AG04449 (cell line): Measurements from ENCODE around the gene CEACAM1.

Experiments
- CTCF ChIA-PET: fragments of 350-600 bp; formaldehyde crosslinking; extraction: SDS; loops from one replicate; lab custom pipeline; 2021; ENCODE audit warnings: antibody characterized with exemption; lab: Yijun Ruan, JAX
- POLR2A ChIA-PET: fragments of 400-600, 350-600 bp; formaldehyde crosslinking; extraction: SDS; loops from one replicate; lab custom pipeline; 2020; ENCODE audit warnings: antibody characterized with exemption, inconsistent platforms; lab: Yijun Ruan, JAX
- DNase-seq: peaks from one replicate; pipeline ENCODE4 v3.0.0-alpha.2; 2010; ENCODE audit warnings: low read depth, low spot score
- H3K4me3 ChIP-seq: 2 replicates; pipeline ENCODE4 v1.5.1; 2011; ENCODE audit warnings: low read depth, mild to moderate bottlenecking, control low read depth, low read length
- CTCF ChIP-seq: IDR thresholded peaks from one replicate; pipeline ENCODE4 v1.5.1; 2011; ENCODE audit warnings: mild to moderate bottlenecking, moderate library complexity, low read length, control low read depth, inconsistent platforms; ENCODE audit not compliant: insufficient read depth; ENCODE audit errors: missing control alignments

The CEACAM1 gene

GRCh38 chr19:42477117-42477516 lies 51.2 kb downstream of the CEACAM1 start:
- POLR2A ChIA-PET, result no interaction called here
- no peak overlapping the region for H3K4me3 ChIP-seq
- DNase-seq, result no peak
- CTCF ChIA-PET, result no interaction called here
- no peak for TF ChIP-seq CTCF

- no peak overlapping the region for H3K4me3 ChIP-seq
- POLR2A ChIA-PET, result no interaction called here
- no peak for TF ChIP-seq CTCF
- CTCF ChIA-PET, result interaction anchor here (1.0 to 3.3 kb wide), 5 partner anchors 9 to 91 kb away, joined by 3 to 15 read pairs (median 5); no protein-coding TSS in a partner anchor
- DNase-seq, result no peak
Observed at GRCh38 chr19:42475366-42475765, 52.9 kb downstream of the CEACAM1 start.

GRCh38 chr19:42474743-42475142 lies 53.5 kb downstream of the CEACAM1 start:
- POLR2A ChIA-PET, result no interaction called here
- CTCF ChIA-PET, result interaction anchor here (1.0 to 3.3 kb wide), 7 partner anchors 8 to 92 kb away, joined by 3 to 15 read pairs (median 5); no protein-coding TSS in a partner anchor
- no peak for DNase-seq
- TF ChIP-seq CTCF, result no peak
- no peak overlapping the region for H3K4me3 ChIP-seq

- CTCF ChIA-PET, result interaction anchor here (0.8 to 3.3 kb wide), 3 partner anchors 23 to 35 kb away, joined by 3 to 15 read pairs (median 7); no protein-coding TSS in a partner anchor
- POLR2A ChIA-PET, result no interaction called here
- TF ChIP-seq CTCF, result no peak
- no peak for DNase-seq
- no peak overlapping the region for H3K4me3 ChIP-seq
Observed at GRCh38 chr19:42473686-42474085, 54.6 kb downstream of the CEACAM1 start.

- no peak for TF ChIP-seq CTCF
- DNase-seq, result no peak
- ChIA-PET CTCF (interaction anchor here (0.7 to 3.3 kb wide), 5 partner anchors 22 to 124 kb away, joined by 3 to 15 read pairs (median 7); partner anchors contain the start of gene CEACAM1), POLR2A (no interaction called here)
- no peak overlapping the region for H3K4me3 ChIP-seq
Observed at GRCh38 chr19:42472402-42473147, 55.7 kb downstream of the CEACAM1 start.

GRCh38 chr19:42471554-42472249 lies 56.6 kb downstream of the CEACAM1 start:
- ChIA-PET POLR2A (no interaction called here), CTCF (interaction anchor here (0.7 to 3.5 kb wide), 7 partner anchors 9 to 125 kb away, joined by 3 to 17 read pairs (median 6); partner anchors contain the start of gene CXCL17)
- no peak for DNase-seq
- no peak for TF ChIP-seq CTCF
- no peak overlapping the region for H3K4me3 ChIP-seq
